Sigmoid colon (tissue), 7 donors: ENCODE results near the gene GADL1. TPM values are rescaled to one million over a fixed set of nuclear protein-coding genes. Genes with fewer than 3 reads are reported as not detected.

ENCODE experiments used
- DNase-seq: peaks from one replicate; pipeline ENCODE4 v3.0.0-alpha.2; 2019
- H3K27ac ChIP-seq, 4 donors: fragments of 200-600 bp; sonication (generic); one replicate each; pipeline ENCODE4 v1.5.1; 2016 to 2019; ENCODE audit warnings: mild to moderate bottlenecking in 1 of 4
- H3K27me3 ChIP-seq, 3 donors: fragments of 200-600 bp; sonication (generic); one replicate each; pipeline ENCODE4 v1.5.1; 2019; ENCODE audit warnings: mild to moderate bottlenecking in 1 of 3
- H3K36me3 ChIP-seq, 4 donors: fragments of 200-600 bp; sonication (generic); one replicate each; pipeline ENCODE4 v1.5.1; 2016 to 2019
- H3K4me1 ChIP-seq, 4 donors: fragments of 200-600 bp; sonication (generic); one replicate each; pipeline ENCODE4 v1.5.1; 2017 to 2019
- H3K4me3 ChIP-seq, 4 donors: fragments of 200-600 bp; sonication (generic); one replicate each; pipeline ENCODE4 v1.5.1; 2017 to 2019; ENCODE audit warnings: mild to moderate bottlenecking in 2 of 4, moderate library complexity in 1 of 4
- H3K9me3 ChIP-seq, 4 donors: fragments of 200-600 bp in 3 of 4; sonication (generic) in 3 of 4; one replicate each; pipeline versions ENCODE4 v1.5.1 to v1.6.1; 2013 to 2019
- EP300 ChIP-seq, 4 donors: sonication (generic); formaldehyde crosslinking; IDR thresholded peaks; one replicate each; pipeline ENCODE4 v1.6.1; 2017; ENCODE audit warnings: antibody characterized with exemption in 4 of 4
- POLR2A ChIP-seq, 2 donors: fragments of 450-650 bp; IDR thresholded peaks; one replicate each; pipeline ENCODE4 v1.6.1; 2016; ENCODE audit warnings: antibody characterized with exemption in 2 of 2, mild to moderate bottlenecking in 2 of 2, moderate library complexity in 2 of 2
- POLR2AphosphoS5 ChIP-seq, 4 donors: sonication (generic); formaldehyde crosslinking; IDR thresholded peaks; one replicate each; pipeline ENCODE4 v1.6.1; 2017; ENCODE audit warnings: antibody characterized with exemption in 4 of 4
- WGBS, 2 donors: extraction: QIAGEN DNeasy Blood & Tissue Kit; methylation state at CpG; one replicate each; pipeline ENCODE4 v1.1.7; 2013; 5-methylcytosine and 5-hydroxymethylcytosine counted together
- intact Hi-C: fragments of 100-400 bp; cut with DNase I; formaldehyde crosslinking; loops from one replicate; pipeline ENCODE4 v1.15.1; 2023
- polyA plus RNA-seq, 3 donors: library from polyadenylated mRNA; stranded (reverse); fragments of 200-250 nt; gene quantifications; one replicate each; pipeline ENCODE4 v1.2.3, GENCODE V29; 2013
- total RNA-seq, 4 donors: library from RNA; depleted of rRNA; stranded (reverse); fragments of >200 nt; gene quantifications; one replicate each; pipeline ENCODE4 v1.1.0, GENCODE V29; 2016
- TF ChIP-seq, protein P1 (sequence below), 4 experiments: fragments of 450-650 bp in 3 of 4; fragments of 200-600 bp in 1 of 4; IDR thresholded peaks; one replicate each; pipeline ENCODE4 v1.5.1; 2016 to 2019; ENCODE audit warnings: antibody characterized with exemption in 4 of 4, mild to moderate bottlenecking in 3 of 4, moderate library complexity in 2 of 4
- donor health status: healthy with polysubstance abuse.
- donor health status: Bipolar disorder and iron deficiency.
- donor health status: healthy.

GADL1 gene
- total and polyA plus RNA-seq, 7 donors = not detected

DNA sequence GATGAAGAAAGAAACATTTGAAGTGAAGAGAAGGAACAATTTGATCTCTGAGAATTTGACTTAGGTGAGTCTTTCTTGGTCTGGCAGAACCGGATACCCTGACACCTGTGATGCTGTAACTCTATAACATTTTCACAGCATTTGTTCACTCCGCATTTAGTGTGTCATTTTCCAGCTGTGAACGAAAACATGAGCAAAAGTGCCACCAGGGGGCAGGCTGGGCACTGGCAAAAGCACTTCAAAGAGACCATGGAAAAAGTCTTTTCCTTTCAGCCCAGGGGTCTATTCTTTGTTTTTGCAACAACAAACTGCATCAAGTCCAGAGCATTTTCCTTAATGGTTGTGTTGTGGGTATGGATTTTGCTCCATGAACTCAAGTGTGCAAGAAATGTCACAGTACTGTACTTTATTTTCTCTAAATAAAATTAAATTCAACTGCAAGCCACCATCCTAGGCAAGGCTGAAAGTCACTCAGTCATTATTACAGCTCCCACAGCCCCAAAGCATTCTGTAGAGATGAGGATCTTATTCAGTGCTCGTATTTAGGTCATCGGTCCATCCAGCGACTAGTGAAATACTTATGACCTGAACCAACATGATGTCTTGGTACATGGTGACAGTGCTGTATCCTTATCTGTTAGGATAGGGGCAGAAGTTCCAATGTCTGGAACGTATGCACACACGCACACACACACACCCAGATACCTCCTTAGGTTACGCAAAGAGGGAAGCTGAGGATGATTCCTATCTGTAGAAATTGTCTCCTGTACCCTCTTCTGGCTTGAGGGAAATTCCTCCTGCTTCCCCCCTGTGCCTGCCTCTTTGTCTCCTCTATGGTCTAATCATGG is 125.5 kb downstream of the GADL1 start:
- H3K27ac ChIP-seq = no peak overlapping the region
- peak; percentile 78 for DNase-seq
- 60 to 67% methylated on average over 9 of the region's 9 CpGs for WGBS, 2 donors

DNA sequence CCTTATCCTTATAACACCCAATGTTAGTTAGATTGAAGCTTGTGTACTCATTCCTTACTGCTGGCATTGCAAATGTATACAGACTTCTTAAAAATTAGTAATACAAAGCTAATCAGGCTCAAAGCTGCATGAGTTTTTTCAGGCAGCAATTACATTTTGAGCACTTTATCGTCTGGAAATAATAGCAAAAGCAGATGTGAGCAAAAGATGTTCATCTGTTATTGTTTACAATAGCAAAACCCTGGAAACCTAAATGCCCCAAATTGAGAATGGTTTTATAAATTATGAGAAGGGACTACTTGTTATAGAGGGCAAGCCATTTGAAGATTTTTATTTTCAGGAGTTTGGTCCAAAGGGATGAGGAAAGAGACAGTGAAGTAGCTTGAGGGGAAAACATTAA is 126.4 kb downstream of the GADL1 start:
- no peak overlapping the region for H3K27ac ChIP-seq
- H3K36me3 ChIP-seq = no peaks in the 10 kb centered on the region
- no peak overlapping the region for H3K4me3 ChIP-seq
- H3K4me1 ChIP-seq = no peaks in the 10 kb centered on the region
- H3K9me3 ChIP-seq = no peaks in the 10 kb centered on the region
- intact Hi-C loops = no loop called here
- 68 to 70% methylated on average over 1 of the region's 1 CpG for WGBS, 2 donors
- no peak for DNase-seq
- no peaks in the 10 kb centered on the region for H3K27me3 ChIP-seq
- TF ChIP-seq EP300 (IDR thresholded peaks at IDR 0.05) (no peak), POLR2AphosphoS5 (IDR thresholded peaks at IDR 0.05) (no peak), POLR2A (IDR thresholded peaks at IDR 0.05) (no peak)
- TF ChIP-seq, protein P1, sequence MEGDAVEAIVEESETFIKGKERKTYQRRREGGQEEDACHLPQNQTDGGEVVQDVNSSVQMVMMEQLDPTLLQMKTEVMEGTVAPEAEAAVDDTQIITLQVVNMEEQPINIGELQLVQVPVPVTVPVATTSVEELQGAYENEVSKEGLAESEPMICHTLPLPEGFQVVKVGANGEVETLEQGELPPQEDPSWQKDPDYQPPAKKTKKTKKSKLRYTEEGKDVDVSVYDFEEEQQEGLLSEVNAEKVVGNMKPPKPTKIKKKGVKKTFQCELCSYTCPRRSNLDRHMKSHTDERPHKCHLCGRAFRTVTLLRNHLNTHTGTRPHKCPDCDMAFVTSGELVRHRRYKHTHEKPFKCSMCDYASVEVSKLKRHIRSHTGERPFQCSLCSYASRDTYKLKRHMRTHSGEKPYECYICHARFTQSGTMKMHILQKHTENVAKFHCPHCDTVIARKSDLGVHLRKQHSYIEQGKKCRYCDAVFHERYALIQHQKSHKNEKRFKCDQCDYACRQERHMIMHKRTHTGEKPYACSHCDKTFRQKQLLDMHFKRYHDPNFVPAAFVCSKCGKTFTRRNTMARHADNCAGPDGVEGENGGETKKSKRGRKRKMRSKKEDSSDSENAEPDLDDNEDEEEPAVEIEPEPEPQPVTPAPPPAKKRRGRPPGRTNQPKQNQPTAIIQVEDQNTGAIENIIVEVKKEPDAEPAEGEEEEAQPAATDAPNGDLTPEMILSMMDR (IDR thresholded peaks at IDR 0.05) = no peak

More for the DNA sequence above, 125.5 kb downstream of the GADL1 start:
- no peak overlapping the region for H3K4me3 ChIP-seq
- H3K9me3 ChIP-seq = no peaks in the 10 kb centered on the region
- no peaks in the 10 kb centered on the region for H3K4me1 ChIP-seq
- H3K27me3 ChIP-seq = no peaks in the 10 kb centered on the region
- TF ChIP-seq, protein P1 (IDR thresholded peaks at IDR 0.05) = peak; percentile 23 to 69 (median 58)
- no peak for TF ChIP-seq POLR2A (IDR thresholded peaks at IDR 0.05)
- TF ChIP-seq EP300 (IDR thresholded peaks at IDR 0.05) = no peak
- intact Hi-C loops = no loop called here
- H3K36me3 ChIP-seq = no peaks in the 10 kb centered on the region

DNA sequence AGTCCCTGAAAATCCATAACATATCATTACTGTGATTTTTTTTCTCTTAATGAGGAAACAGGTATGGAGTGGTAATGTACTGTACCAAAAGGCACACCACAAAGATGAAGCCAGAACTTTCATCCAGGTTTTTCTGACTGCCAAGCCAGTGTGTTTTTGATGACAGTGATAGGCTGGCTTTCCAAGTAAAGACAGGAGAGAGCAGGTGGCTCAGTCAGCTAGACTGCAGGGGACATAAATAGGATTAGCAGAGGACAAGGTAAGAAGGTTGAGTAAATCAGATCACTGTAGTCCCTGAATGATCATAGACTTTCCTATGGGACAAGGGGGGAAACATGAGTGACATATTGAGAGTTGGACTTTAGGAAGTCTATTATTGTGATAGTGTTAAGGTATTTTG is 127.9 kb downstream of the GADL1 start:
- no peak for DNase-seq
- intact Hi-C loops = no loop called here
- H3K9me3 ChIP-seq = no peaks in the 10 kb centered on the region

DNA sequence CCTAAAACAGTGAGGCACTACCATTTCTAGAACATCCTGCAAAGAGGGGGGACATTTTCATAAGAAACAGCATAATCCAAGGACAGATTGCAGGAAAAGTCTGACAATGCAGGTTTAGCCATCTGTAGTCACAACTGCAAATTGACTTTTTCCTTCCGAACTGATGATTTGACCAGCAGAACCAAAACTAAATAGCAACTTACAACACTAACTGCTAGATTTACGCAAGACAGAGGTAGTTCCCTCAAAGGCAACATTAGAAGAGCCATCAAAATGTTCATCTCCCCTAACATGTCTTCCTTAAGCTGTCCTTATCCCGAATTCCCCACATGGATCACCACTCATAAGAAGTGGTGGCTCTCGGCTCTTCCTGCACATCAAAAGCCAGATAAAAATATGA is 129.6 kb downstream of the GADL1 start:
- TF ChIP-seq, protein P1 (IDR thresholded peaks at IDR 0.05) = no peak
- TF ChIP-seq POLR2A (IDR thresholded peaks at IDR 0.05) (no peak), POLR2AphosphoS5 (IDR thresholded peaks at IDR 0.05) (no peak), EP300 (IDR thresholded peaks at IDR 0.05) (no peak)
- no peak for DNase-seq
- Histone ChIP-seq H3K4me1 (no peaks in the 10 kb centered on the region), H3K36me3 (no peaks in the 10 kb centered on the region), H3K9me3 (no peaks in the 10 kb centered on the region), H3K4me3 (no peak overlapping the region), H3K27ac (no peak overlapping the region), H3K27me3 (no peaks in the 10 kb centered on the region)
- intact Hi-C loops = no loop called here
- WGBS, 2 donors = 70 to 82% methylated on average over 4 of the region's 4 CpGs

More for the DNA sequence above, 127.9 kb downstream of the GADL1 start:
- H3K36me3 ChIP-seq = no peaks in the 10 kb centered on the region
- no peak for TF ChIP-seq POLR2A (IDR thresholded peaks at IDR 0.05)
- no peak for TF ChIP-seq EP300 (IDR thresholded peaks at IDR 0.05)
- TF ChIP-seq, protein P1 (IDR thresholded peaks at IDR 0.05) = no peak
- no peak for TF ChIP-seq POLR2AphosphoS5 (IDR thresholded peaks at IDR 0.05)
- H3K4me3 ChIP-seq = no peak overlapping the region
- no peak overlapping the region for H3K27ac ChIP-seq
- no peaks in the 10 kb centered on the region for H3K27me3 ChIP-seq
- no peaks in the 10 kb centered on the region for H3K4me1 ChIP-seq
